H1 (cell line): Measurements from ENCODE around the gene LMO4. TPM values are rescaled to one million over a fixed set of nuclear protein-coding genes. Genes with fewer than 3 reads are reported as not detected.

Experiments
- RNF2 ChIP-seq: fragments of 200-900, 300-1000 bp; sonication (generic); IDR thresholded peaks from 2 replicates; pipeline ENCODE4 v1.7.1; 2016; ENCODE audit warnings: borderline replicate concordance, low read depth, mild to moderate bottlenecking, antibody characterized with exemption, low read length; ENCODE audit not compliant: poor library complexity, severe bottlenecking; ENCODE audit errors: missing control alignments
- polyA plus RNA-seq, 7 experiments: library from polyadenylated mRNA; depleted of rRNA in 3 of 7; stranded (reverse) in 5 of 7; unstranded in 2 of 7; fragments of >200 nt in 5 of 7; fragments of 200-250 nt in 2 of 7; gene quantifications; 1 replicate in 5 of 7; 2 replicates in 1 of 7; 4 replicates in 1 of 7; pipeline versions ENCODE4 v1.2.1 to v1.2.3, GENCODE V29; 2011 to 2013; ENCODE audit warnings: missing spikeins in 2 of 7, mixed read lengths in 2 of 7
- total RNA-seq: library from RNA; stranded (reverse); fragmentation: NEBNext Ultra II Directional; extraction: Animal tissue kit (Norgen Biotek cat#: 25700); gene quantifications from 2 replicates; pipeline ENCODE4 v1.2.1, GENCODE V29; 2021

LMO4 gene
- total and polyA plus RNA-seq, 2 of the 8 experiments (the other 6 are each of a cell fraction or from before 2014, with no cell fraction given): 71.7 to 98.7 TPM

DNA sequence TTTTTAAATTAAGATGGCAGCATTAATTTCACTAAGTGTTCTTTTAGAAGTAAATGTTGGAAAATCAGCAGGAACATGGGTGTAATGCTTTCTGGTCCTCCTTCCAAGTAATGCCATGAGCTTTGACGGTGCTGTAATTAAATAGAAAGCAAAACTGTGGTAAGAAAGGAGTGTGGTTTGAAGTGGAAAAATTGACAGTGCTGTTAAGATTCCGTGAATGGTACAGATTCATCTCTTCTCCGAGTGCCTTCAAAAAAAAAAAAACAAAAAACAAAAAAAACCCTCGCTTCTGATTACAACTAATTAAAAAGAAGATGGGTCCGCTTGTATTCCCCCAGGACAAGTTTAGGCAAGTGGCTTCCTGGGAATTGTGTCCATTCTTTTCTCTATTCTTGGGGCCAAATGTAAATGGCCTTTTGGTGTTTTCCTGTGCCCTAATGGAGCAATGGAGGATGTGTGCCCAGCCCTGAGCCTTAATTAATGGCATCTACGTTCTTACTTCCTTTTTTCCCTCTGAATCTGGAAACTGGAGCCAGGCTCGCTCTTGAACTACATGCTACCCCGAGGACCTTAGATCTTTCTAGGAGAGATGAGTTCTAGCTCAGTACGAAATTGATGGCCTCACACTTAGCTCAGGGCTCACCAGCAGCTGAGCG is 5.1 kb downstream of the LMO4 start (continued):
- TF ChIP-seq RNF2: no peak
